Measurements from ENCODE around the gene MED29.
A peak's percentile ranks its signal among the peaks of the same experiment; 100 is the strongest.

Gene MED29

DNA sequence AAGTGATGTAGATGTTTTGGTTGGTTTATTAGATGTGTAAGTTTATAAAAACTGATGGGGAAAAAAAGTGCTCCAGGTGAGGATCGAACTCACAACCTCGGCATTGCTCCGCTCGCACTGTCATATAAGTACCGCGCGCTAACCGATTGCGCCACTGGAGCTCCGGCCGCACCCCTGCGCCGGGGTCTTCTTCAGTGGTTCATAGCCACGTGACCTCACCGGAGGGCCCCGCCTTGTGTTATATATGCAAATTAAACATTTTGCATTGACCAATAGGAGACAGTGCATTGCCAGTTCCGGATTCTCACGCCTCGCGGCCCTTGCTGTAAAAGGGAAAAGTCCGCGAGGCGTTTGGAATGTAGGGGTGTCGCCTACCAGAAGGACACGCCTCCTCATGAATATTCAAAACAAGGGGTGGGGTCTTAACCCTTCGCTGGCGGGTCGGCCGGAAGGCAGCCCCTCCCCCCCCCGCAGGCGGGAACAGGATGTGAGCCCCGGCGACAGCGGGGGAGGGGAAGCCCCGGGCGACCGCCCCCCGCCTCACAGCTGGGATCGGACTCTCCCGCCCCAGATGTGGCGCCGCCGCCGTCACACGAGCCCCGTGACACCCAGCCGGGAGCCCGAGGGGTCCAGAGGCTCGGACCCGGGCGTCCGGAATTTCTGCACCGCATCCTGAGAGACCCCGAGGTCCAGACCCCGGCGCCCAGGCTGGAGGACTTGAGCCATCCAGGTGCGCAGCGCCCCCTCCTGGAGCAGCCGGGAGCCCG is 21.1 kb downstream of the MED29 start, which contains the start of gene PLEKHG2:
Gene PLEKHG2, plus strand, starts transcription at position 570 of the 767 bp plus-strand sequence. CDS start 1,418 bp downstream, outside the sequence.
- H3K36me3 ChIP-seq: peaks cover 19% of the 10 kb centered on the region
- H3K4me3 ChIP-seq (ENCODE audit: low read depth, low read length): peak within 1 kb of the TSS; percentile 70
- TF ChIP-seq, protein P1, sequence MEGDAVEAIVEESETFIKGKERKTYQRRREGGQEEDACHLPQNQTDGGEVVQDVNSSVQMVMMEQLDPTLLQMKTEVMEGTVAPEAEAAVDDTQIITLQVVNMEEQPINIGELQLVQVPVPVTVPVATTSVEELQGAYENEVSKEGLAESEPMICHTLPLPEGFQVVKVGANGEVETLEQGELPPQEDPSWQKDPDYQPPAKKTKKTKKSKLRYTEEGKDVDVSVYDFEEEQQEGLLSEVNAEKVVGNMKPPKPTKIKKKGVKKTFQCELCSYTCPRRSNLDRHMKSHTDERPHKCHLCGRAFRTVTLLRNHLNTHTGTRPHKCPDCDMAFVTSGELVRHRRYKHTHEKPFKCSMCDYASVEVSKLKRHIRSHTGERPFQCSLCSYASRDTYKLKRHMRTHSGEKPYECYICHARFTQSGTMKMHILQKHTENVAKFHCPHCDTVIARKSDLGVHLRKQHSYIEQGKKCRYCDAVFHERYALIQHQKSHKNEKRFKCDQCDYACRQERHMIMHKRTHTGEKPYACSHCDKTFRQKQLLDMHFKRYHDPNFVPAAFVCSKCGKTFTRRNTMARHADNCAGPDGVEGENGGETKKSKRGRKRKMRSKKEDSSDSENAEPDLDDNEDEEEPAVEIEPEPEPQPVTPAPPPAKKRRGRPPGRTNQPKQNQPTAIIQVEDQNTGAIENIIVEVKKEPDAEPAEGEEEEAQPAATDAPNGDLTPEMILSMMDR (IDR thresholded peaks at IDR 0.05; ENCODE audit: low read depth, low read length): peak; percentile 76
- peak within 1 kb of the TSS; percentile 91 for H3K27ac ChIP-seq
- DNase-seq: peak; percentile 98
- no peaks in the 10 kb centered on the region for H3K27me3 ChIP-seq (ENCODE audit: insufficient read depth, low read depth, severe bottlenecking)
- no peaks in the 10 kb centered on the region for H3K9me3 ChIP-seq (ENCODE audit: severe bottlenecking)

GRCh38 chr19:39412867-39413271 is 21.7 kb downstream of the MED29 start:
- Histone ChIP-seq H3K4me3 (ENCODE audit: low read depth, low read length) (peak overlapping the region; percentile 70), H3K27me3 (ENCODE audit: insufficient read depth, low read depth, severe bottlenecking) (no peaks in the 10 kb centered on the region), H3K27ac (peak overlapping the region; percentile 91), H3K9me3 (ENCODE audit: severe bottlenecking) (no peaks in the 10 kb centered on the region), H3K36me3 (peaks cover 23% of the 10 kb centered on the region)
- TF ChIP-seq, protein P1 (IDR thresholded peaks at IDR 0.05; ENCODE audit: low read depth, low read length): no peak
- DNase-seq: no peak

DNA sequence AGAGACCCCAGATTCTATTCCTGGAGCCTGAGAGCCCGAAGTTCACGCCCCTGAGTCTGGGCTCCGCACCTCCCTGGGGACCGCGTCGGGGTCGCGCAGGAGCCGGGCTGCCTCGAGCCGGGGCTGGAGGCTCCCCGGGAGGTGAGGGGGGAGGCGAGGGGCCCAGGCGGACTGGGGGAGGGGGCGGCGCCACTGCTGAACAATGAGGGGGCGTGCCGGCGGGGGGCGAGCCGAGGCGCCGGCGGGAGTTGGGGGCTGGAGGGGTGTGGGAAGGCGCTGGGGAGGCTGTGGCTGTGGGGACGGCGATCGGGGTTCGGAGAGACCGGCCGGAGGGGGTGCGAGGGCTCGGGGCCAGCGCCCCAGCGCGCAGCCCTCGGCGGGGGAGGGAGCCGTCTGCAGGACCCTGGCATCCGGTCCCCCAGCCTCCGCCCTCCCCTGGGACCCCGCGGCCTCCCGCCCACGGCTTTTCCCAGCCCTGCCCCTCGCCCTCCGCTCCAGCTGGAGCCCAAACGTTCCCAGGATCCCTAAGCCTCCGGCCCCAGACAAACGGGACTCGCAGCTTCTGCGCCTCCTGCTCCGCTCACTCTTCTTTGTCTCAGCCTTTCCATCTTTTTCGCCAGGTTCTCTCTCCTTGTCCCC is 22.2 kb downstream of the MED29 start:
- TF ChIP-seq, protein P1 (IDR thresholded peaks at IDR 0.05; ENCODE audit: low read depth, low read length): no peak
- peak; percentile 80 for DNase-seq
- Histone ChIP-seq H3K36me3 (peaks cover 29% of the 10 kb centered on the region), H3K27ac (peak overlapping the region; percentile 91), H3K9me3 (ENCODE audit: severe bottlenecking) (no peaks in the 10 kb centered on the region), H3K4me3 (ENCODE audit: low read depth, low read length) (peak overlapping the region; percentile 70), H3K27me3 (ENCODE audit: insufficient read depth, low read depth, severe bottlenecking) (no peaks in the 10 kb centered on the region)

DNA sequence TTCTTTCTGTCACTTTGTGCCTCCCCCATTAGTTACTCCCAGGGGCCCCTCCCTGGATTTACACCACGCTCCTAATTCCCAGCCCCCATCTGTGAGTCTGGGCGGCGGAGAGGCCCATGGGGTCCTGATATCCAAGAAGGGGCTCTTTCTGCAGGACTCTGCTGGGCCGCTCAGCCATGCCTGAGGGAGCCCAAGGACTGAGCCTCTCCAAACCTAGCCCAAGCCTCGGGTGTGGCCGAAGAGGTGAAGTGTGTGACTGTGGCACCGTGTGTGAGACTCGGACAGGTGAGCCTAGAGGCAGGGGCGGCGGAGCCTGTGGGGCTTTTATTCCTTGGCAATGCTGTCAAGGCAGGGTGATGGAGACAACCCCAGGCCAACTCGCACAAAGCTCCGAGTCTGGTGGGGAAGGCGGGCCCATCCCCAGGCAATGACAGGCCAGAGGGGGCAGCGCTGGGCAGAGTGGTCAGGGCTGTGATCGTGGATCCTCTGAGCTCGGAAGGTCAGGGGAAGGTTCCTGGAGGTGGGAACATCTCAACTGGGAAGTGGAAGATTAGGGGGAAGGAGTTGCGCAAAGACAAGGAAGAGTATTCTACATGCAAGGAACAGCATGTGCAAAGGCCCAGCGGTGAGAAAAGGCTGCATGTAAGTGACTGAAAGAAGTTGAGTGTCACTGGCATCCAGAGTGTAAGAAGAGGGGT is 22.9 kb downstream of the MED29 start:
- Histone ChIP-seq H3K4me3 (ENCODE audit: low read depth, low read length) (peak overlapping the region; percentile 70), H3K9me3 (ENCODE audit: severe bottlenecking) (no peaks in the 10 kb centered on the region), H3K27me3 (ENCODE audit: insufficient read depth, low read depth, severe bottlenecking) (no peaks in the 10 kb centered on the region), H3K36me3 (peaks cover 35% of the 10 kb centered on the region), H3K27ac (peak overlapping the region; percentile 91)
- TF ChIP-seq, protein P1 (IDR thresholded peaks at IDR 0.05; ENCODE audit: low read depth, low read length): peak; percentile 51
- peak; percentile 69 for DNase-seq

- no peak overlapping the region for H3K4me3 ChIP-seq (ENCODE audit: low read depth, low read length)
- no peaks in the 10 kb centered on the region for H3K9me3 ChIP-seq (ENCODE audit: severe bottlenecking)
- H3K36me3 ChIP-seq: peaks cover 48% of the 10 kb centered on the region
- TF ChIP-seq, protein P1 (IDR thresholded peaks at IDR 0.05; ENCODE audit: low read depth, low read length): no peak
- DNase-seq: no peak
- H3K27ac ChIP-seq: no peak overlapping the region
- H3K27me3 ChIP-seq (ENCODE audit: insufficient read depth, low read depth, severe bottlenecking): no peaks in the 10 kb centered on the region
These were observed 24.2 kb downstream of the MED29 start for GRCh38 chr19:39415111-39416046.

Measured in WERI-Rb-1 (cell line).